Activated naive CD8-positive, alpha-beta T cell treated with anti-CD3 and anti-CD28 coated beads, Interleukin-2, amount 50 U/mL, for 24 hours (primary cell): ENCODE results near the gene HCST.
"Not testable (repeated sequence)": the region's sequence is repeated elsewhere in the genome, so short reads cannot be mapped to it uniquely, and the experiment has no call there.

Experiments used
- ATAC-seq: fragments of 150-1000 bp; cut with Tn5 transposase; one replicate; pipeline ENCODE4 v1.10.0; 2021
- DNase-seq: peaks from one replicate; pipeline ENCODE4 v3.0.0; 2021
- H3K27ac Mint-ChIP-seq: one replicate; pipeline ENCODE4 v1.8.0; 2021; ENCODE audit warnings: mild to moderate bottlenecking, mixed read lengths
- H3K27me3 Mint-ChIP-seq: one replicate; pipeline ENCODE4 v1.8.0; 2021; ENCODE audit warnings: mixed read lengths
- H3K36me3 Mint-ChIP-seq: one replicate; pipeline ENCODE4 v1.8.0; 2021; ENCODE audit warnings: low read depth, mixed read lengths
- H3K4me1 Mint-ChIP-seq: one replicate; pipeline ENCODE4 v1.8.0; 2021; ENCODE audit warnings: mixed read lengths
- H3K4me3 Mint-ChIP-seq: one replicate; pipeline ENCODE4 v1.8.0; 2021; ENCODE audit warnings: mild to moderate bottlenecking, moderate library complexity, mixed read lengths
- H3K9me3 Mint-ChIP-seq: one replicate; pipeline ENCODE4 v1.8.0; 2021; ENCODE audit warnings: mixed read lengths

HCST gene

GRCh38 chr19:35889370-35890112, 12.8 kb upstream of the HCST start:
- no peaks in the 10 kb centered on the region for H3K27me3 Mint-ChIP-seq
- peak overlapping the region; percentile 27 for H3K27ac Mint-ChIP-seq
- peaks cover 65% of the 10 kb centered on the region for H3K36me3 Mint-ChIP-seq
- H3K9me3 Mint-ChIP-seq, result no peaks in the 10 kb centered on the region
- ATAC-seq (no peak), DNase-seq (no peak)
- no peak overlapping the region for H3K4me3 Mint-ChIP-seq
- peaks cover 16% of the 10 kb centered on the region for H3K4me1 Mint-ChIP-seq

GRCh38 chr19:35890113-35890650, 12.1 kb upstream of the HCST start:
- no peaks in the 10 kb centered on the region for H3K9me3 Mint-ChIP-seq
- no peak overlapping the region for H3K27ac Mint-ChIP-seq
- DNase-seq (no peak), ATAC-seq (no peak)
- peaks cover 19% of the 10 kb centered on the region for H3K4me1 Mint-ChIP-seq
- H3K36me3 Mint-ChIP-seq, result peaks cover 68% of the 10 kb centered on the region
- no peak overlapping the region for H3K4me3 Mint-ChIP-seq
- no peaks in the 10 kb centered on the region for H3K27me3 Mint-ChIP-seq

- not testable (repeated sequence) for DNase-seq, ATAC-seq, H3K9me3 Mint-ChIP-seq, H3K27ac Mint-ChIP-seq, H3K27me3 Mint-ChIP-seq, H3K4me3 Mint-ChIP-seq
- peaks cover 79% of the 10 kb centered on the region for H3K36me3 Mint-ChIP-seq
- peaks cover 27% of the 10 kb centered on the region for H3K4me1 Mint-ChIP-seq
Measured at GRCh38 chr19:35891819-35892218, 10.5 kb upstream of the HCST start.

- Mint-ChIP-seq H3K36me3 (peaks cover 77% of the 10 kb centered on the region), H3K27ac (peak overlapping the region; percentile 35), H3K9me3 (no peaks in the 10 kb centered on the region), H3K27me3 (no peaks in the 10 kb centered on the region), H3K4me3 (no peak overlapping the region), H3K4me1 (peaks cover 42% of the 10 kb centered on the region)
- no peak for ATAC-seq
- DNase-seq, result no peak
Measured at GRCh38 chr19:35894342-35894741, 8.0 kb upstream of the HCST start.

- ATAC-seq (no peak), DNase-seq (no peak)
- Mint-ChIP-seq H3K27ac (peak overlapping the region; percentile 96), H3K36me3 (peaks cover 66% of the 10 kb centered on the region), H3K4me3 (peak overlapping the region; percentile 81), H3K27me3 (no peaks in the 10 kb centered on the region), H3K9me3 (no peaks in the 10 kb centered on the region), H3K4me1 (peaks cover 45% of the 10 kb centered on the region)
Measured at GRCh38 chr19:35895911-35896642, 6.3 kb upstream of the HCST start.

DNA sequence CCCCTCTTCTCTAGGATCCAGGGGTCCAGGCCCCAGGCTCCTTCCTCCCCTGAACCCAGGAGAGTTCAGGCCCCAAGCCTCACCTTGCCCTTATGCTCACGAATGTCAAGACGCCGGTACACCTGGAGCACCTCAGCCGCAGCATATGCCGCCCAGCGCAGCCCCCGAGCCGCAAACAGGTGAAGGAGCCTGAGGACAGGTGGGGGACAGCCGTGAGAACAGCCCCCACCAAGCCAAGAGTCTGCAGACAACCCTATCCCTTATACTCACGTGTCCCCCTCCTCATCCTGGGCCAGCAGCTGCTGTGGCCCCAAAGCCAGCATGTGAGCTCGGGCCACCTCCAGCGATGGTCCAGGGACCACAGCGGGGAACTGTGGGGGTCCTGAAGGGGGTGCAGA, 5.7 kb upstream of the HCST start:
- DNase-seq, result no peak
- peaks cover 61% of the 10 kb centered on the region for H3K36me3 Mint-ChIP-seq
- peak overlapping the region; percentile 81 for H3K4me3 Mint-ChIP-seq
- ATAC-seq, result no peak
- H3K9me3 Mint-ChIP-seq, result no peaks in the 10 kb centered on the region
- H3K4me1 Mint-ChIP-seq, result peaks cover 48% of the 10 kb centered on the region
- peak overlapping the region; percentile 96 for H3K27ac Mint-ChIP-seq
- H3K27me3 Mint-ChIP-seq, result no peaks in the 10 kb centered on the region

GRCh38 chr19:35897706-35898451, 4.5 kb upstream of the HCST start:
- H3K36me3 Mint-ChIP-seq, result peaks cover 54% of the 10 kb centered on the region
- no peak for ATAC-seq
- H3K27ac Mint-ChIP-seq, result peak overlapping the region; percentile 96
- H3K9me3 Mint-ChIP-seq, result no peaks in the 10 kb centered on the region
- peaks cover 57% of the 10 kb centered on the region for H3K4me1 Mint-ChIP-seq
- H3K27me3 Mint-ChIP-seq, result no peaks in the 10 kb centered on the region
- no peak for DNase-seq
- H3K4me3 Mint-ChIP-seq, result peak overlapping the region; percentile 81

DNA sequence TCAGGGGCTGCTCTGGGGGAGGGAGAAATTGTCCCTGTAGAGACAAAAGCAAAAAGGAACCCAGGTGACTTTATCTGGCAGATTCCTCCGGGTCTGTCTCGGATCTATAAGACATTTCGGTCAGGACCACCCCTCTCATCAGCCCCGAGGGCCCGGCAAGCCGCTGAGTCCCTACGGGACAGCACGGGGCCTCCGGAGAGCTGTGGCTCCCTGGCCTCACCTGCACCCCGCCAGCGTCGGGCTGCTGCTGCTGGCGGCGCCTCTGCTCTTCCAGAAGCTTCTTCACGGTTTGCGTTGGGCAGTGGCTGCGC, 3.9 kb upstream of the HCST start:
- peaks cover 60% of the 10 kb centered on the region for H3K4me1 Mint-ChIP-seq
- H3K36me3 Mint-ChIP-seq, result peaks cover 50% of the 10 kb centered on the region
- no peaks in the 10 kb centered on the region for H3K9me3 Mint-ChIP-seq

DNA sequence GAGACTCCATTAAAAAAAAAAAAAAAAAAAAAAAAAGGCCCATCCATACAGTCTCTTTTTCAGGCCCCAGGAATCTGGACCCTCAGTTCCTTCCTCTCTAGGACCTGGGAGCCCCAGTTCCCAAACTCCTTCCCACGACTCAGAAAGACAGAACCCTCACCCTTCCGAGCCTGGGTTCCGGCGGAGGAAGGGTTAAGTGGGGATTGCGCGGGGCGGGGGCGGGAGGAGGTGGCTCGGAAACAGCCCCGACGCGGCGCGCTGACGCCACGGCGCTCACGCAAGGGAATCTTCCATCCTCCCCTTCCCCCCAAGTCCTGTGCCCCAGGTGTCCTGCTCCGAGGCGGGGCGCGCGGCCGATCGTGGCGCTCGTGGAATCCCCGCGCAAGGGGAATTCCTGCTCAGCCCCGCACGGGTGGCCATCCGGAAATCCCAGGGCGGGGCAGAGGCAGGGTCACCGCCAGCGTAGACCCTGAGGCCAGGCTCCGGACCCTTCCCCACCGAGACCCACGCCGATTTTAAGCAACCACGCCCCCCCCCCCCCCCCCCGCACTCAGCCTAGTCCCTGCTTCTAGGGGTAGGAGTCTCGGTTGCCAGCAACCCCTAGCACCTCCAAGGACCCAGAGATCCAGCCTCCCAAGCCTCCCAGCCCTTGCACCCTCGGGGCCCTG, 2.6 kb upstream of the HCST start:
- Mint-ChIP-seq H3K27ac (peak overlapping the region; percentile 96), H3K27me3 (no peaks in the 10 kb centered on the region), H3K4me1 (peaks cover 65% of the 10 kb centered on the region), H3K9me3 (no peaks in the 10 kb centered on the region), H3K36me3 (peaks cover 42% of the 10 kb centered on the region), H3K4me3 (peak overlapping the region; percentile 81)
- ATAC-seq (peak; percentile 52), DNase-seq (peak; percentile 91)

More for the DNA sequence above, 3.9 kb upstream of the HCST start:
- H3K27ac Mint-ChIP-seq, result peak overlapping the region; percentile 96
- no peak for ATAC-seq
- DNase-seq, result no peak
- no peaks in the 10 kb centered on the region for H3K27me3 Mint-ChIP-seq
- peak overlapping the region; percentile 81 for H3K4me3 Mint-ChIP-seq

GRCh38 chr19:35901055-35901644, 1.2 kb upstream of the HCST start:
- H3K4me3 Mint-ChIP-seq, result peak overlapping the region; percentile 81
- H3K27me3 Mint-ChIP-seq, result no peaks in the 10 kb centered on the region
- H3K36me3 Mint-ChIP-seq, result peaks cover 31% of the 10 kb centered on the region
- DNase-seq, result no peak
- H3K4me1 Mint-ChIP-seq, result peaks cover 64% of the 10 kb centered on the region
- no peaks in the 10 kb centered on the region for H3K9me3 Mint-ChIP-seq
- ATAC-seq, result no peak
- peak overlapping the region; percentile 96 for H3K27ac Mint-ChIP-seq

- DNase-seq (no peak), ATAC-seq (no peak)
- Mint-ChIP-seq H3K9me3 (no peaks in the 10 kb centered on the region), H3K4me3 (peak overlapping the region; percentile 81), H3K36me3 (peaks cover 16% of the 10 kb centered on the region), H3K4me1 (peaks cover 60% of the 10 kb centered on the region), H3K27me3 (no peaks in the 10 kb centered on the region), H3K27ac (peak overlapping the region; percentile 86)
Measured at GRCh38 chr19:35902870-35903475, 644 bp downstream of the HCST start.

DNA sequence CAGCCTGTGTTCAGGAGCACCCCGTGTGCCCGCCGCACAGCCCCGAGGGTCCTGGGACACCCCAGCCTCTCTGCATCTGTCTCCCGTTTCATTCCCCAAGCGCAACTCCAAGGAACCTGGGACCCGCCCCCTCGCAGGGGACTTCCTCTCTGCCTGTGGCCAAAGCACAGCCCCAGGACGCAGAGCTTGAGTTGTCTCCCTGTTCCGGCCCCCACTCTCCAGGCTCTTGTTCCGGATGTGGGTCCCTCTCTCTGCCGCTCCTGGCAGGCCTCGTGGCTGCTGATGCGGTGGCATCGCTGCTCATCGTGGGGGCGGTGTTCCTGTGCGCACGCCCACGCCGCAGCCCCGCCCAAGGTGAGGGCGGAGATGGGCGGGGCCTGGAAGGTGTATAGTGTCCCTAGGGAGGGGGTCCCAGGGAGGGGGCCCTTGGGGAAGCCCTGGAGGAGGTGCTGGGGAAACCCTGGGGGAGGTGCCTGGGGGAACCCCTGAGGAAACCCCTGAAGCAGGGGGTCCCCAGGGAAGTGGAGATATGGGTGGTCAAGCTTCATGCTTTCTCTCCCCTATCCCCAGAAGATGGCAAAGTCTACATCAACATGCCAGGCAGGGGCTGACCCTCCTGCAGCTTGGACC, 1.3 kb downstream of the HCST start:
- peak; percentile 88 for DNase-seq
- no peaks in the 10 kb centered on the region for H3K9me3 Mint-ChIP-seq
- peak; percentile 44 for ATAC-seq

DNA sequence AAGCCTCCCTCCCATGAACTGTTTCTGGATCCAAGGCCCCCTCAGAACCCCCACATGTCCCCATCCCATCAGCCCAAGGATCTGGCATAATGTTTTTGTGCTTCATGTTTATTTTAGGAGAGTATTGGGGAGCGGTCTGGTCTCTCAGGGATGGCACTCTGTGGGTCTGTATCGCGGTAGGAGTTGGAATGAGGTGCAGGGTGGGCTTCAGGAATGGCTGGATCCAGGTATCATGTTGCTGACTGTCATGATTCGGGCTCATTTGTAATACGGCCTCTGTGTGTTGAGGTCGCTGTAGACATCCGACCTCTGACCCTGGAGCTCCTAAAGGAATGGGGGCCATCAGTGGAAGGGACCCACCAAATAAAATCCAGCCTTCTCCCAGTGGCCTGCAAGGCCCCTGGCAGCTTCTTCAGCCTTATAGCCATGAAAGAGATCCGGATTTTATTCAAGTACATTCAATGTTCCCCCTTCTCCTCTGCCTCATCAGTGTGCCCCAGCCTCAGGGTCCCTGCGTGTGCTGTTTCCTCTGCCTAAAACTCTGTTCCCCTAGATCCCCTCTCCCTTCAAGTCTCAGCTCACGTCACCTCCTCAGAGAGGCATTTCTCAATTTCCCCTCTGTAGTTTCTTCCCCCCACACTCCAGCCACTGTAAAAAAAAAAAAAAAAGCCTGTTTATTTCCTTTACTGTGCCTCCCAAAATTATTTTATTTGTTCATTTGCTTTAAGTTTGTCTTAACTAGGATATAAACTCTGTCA, 2.2 kb downstream of the HCST start:
- peak overlapping the region; percentile 64 for H3K27ac Mint-ChIP-seq
- ATAC-seq (no peak), DNase-seq (no peak)
- peaks cover 64% of the 10 kb centered on the region for H3K4me1 Mint-ChIP-seq
- H3K27me3 Mint-ChIP-seq, result no peaks in the 10 kb centered on the region
- peak overlapping the region; percentile 9 for H3K4me3 Mint-ChIP-seq
- peaks cover 5% of the 10 kb centered on the region for H3K36me3 Mint-ChIP-seq
- no peaks in the 10 kb centered on the region for H3K9me3 Mint-ChIP-seq

More for the DNA sequence above, 1.3 kb downstream of the HCST start:
- H3K4me3 Mint-ChIP-seq, result peak overlapping the region; percentile 81
- H3K27me3 Mint-ChIP-seq, result no peaks in the 10 kb centered on the region
- peaks cover 11% of the 10 kb centered on the region for H3K36me3 Mint-ChIP-seq
- H3K27ac Mint-ChIP-seq, result peak overlapping the region; percentile 86
- H3K4me1 Mint-ChIP-seq, result peaks cover 60% of the 10 kb centered on the region
